CD14-positive monocyte (primary cell): ENCODE data around the gene STARD8. TPM values are rescaled to one million over a fixed set of nuclear protein-coding genes. Genes with fewer than 3 reads are reported as not detected.

ENCODE experiments used
- DNase-seq, 3 donors: peaks; one replicate each; pipeline ENCODE4 v3.0.0-alpha.2; 2011 to 2022
- H2AFZ ChIP-seq: 2 replicates; pipeline ENCODE4 v1.6.0; 2012; ENCODE audit warnings: mild to moderate bottlenecking, low read depth, low read length, inconsistent platforms; ENCODE audit not compliant: insufficient read depth, poor library complexity, severe bottlenecking
- H3K27ac ChIP-seq, 2 donors: 1 replicate in 1 of 2; 2 replicates in 1 of 2; pipeline ENCODE4 v1.5.1; 2012 to 2013; ENCODE audit warnings: low read length in 2 of 2, control low read depth in 1 of 2, inconsistent platforms in 1 of 2, low read depth in 1 of 2, mild to moderate bottlenecking in 1 of 2
- H3K27me3 ChIP-seq, 2 donors: one replicate each; pipeline versions ENCODE4 v1.6.0 to v1.6.1; 2011 to 2013; ENCODE audit warnings: low read length in 2 of 2; ENCODE audit not compliant: control insufficient read depth in 2 of 2, insufficient read depth in 2 of 2
- H3K36me3 ChIP-seq, 2 donors: replicated peaks in 1 of 2; 1 replicate in 1 of 2; 2 replicates in 1 of 2; pipeline versions ENCODE4 v1.5.1 to v1.6.1; 2012 to 2013; ENCODE audit warnings: low read length in 2 of 2, control low read depth in 1 of 2, inconsistent platforms in 1 of 2, mild to moderate bottlenecking in 1 of 2; ENCODE audit not compliant: insufficient read depth in 2 of 2, control insufficient read depth in 1 of 2
- H3K4me1 ChIP-seq, 2 donors: 1 replicate in 1 of 2; 2 replicates in 1 of 2; pipeline versions ENCODE4 v1.5.1 to v1.6.1; 2012 to 2013; ENCODE audit warnings: low read length in 2 of 2, control low read depth in 1 of 2, inconsistent platforms in 1 of 2, mild to moderate bottlenecking in 1 of 2, moderate library complexity in 1 of 2; ENCODE audit not compliant: insufficient read depth in 2 of 2, control insufficient read depth in 1 of 2
- H3K4me2 ChIP-seq: replicated peaks from 2 replicates; pipeline ENCODE3; 2012; ENCODE audit warnings: low read length, moderate library complexity, mild to moderate bottlenecking; ENCODE audit not compliant: poor library complexity, severe bottlenecking; ENCODE audit errors: extremely low read depth
- H3K4me3 ChIP-seq, 3 experiments: fragments of 200-600 bp in 1 of 3; sonication (generic) in 1 of 3; replicated peaks in 1 of 3; 1 replicate in 2 of 3; 2 replicates in 1 of 3; pipeline ENCODE4 v1.5.1; 2011 to 2013; ENCODE audit warnings: low read length in 3 of 3, mild to moderate bottlenecking in 3 of 3, control low read depth in 2 of 3, low read depth in 2 of 3, inconsistent platforms in 1 of 3, moderate library complexity in 1 of 3
- H3K79me2 ChIP-seq: 2 replicates; pipeline ENCODE4 v1.6.0; 2012; ENCODE audit warnings: mild to moderate bottlenecking, control low read depth, inconsistent platforms, low read length, moderate library complexity; ENCODE audit not compliant: insufficient read depth
- H3K9ac ChIP-seq: 2 replicates; pipeline ENCODE4 v1.6.0; 2017; ENCODE audit warnings: low read length, mild to moderate bottlenecking; ENCODE audit not compliant: insufficient read depth, poor library complexity, severe bottlenecking
- H3K9me3 ChIP-seq, 2 donors: replicated peaks in 1 of 2; 1 replicate in 1 of 2; 2 replicates in 1 of 2; pipeline versions ENCODE4 v1.5.1 to v1.6.1; 2012 to 2013; ENCODE audit warnings: low read length in 2 of 2, control low read depth in 1 of 2; ENCODE audit not compliant: control insufficient read depth in 1 of 2, insufficient read depth in 1 of 2
- H4K20me1 ChIP-seq: 2 replicates; pipeline ENCODE4 v1.6.0; 2012; ENCODE audit warnings: mild to moderate bottlenecking, low read length, control low read depth, moderate library complexity; ENCODE audit not compliant: insufficient read depth
- H3K27ac Mint-ChIP-seq, 7 donors: one replicate each; pipeline ENCODE4 v1.8.0; 2020; ENCODE audit warnings: mild to moderate bottlenecking in 7 of 7, mixed read lengths in 7 of 7, moderate library complexity in 6 of 7, inconsistent platforms in 2 of 7
- H3K27me3 Mint-ChIP-seq, 3 donors: one replicate each; pipeline ENCODE4 v1.8.0; 2021 to 2022; ENCODE audit warnings: low read depth in 3 of 3, mild to moderate bottlenecking in 3 of 3, mixed read lengths in 3 of 3, moderate library complexity in 3 of 3, inconsistent platforms in 1 of 3
- H3K36me3 Mint-ChIP-seq, 2 donors: one replicate each; pipeline ENCODE4 v1.8.0; 2020; ENCODE audit warnings: mixed read lengths in 2 of 2, inconsistent platforms in 1 of 2, mild to moderate bottlenecking in 1 of 2
- H3K4me1 Mint-ChIP-seq: one replicate; pipeline ENCODE4 v1.8.0; 2020; ENCODE audit warnings: mild to moderate bottlenecking, mixed read lengths
- H3K4me3 Mint-ChIP-seq, 2 donors: one replicate each; pipeline ENCODE4 v1.8.0; 2020; ENCODE audit warnings: mild to moderate bottlenecking in 2 of 2, mixed read lengths in 2 of 2, moderate library complexity in 1 of 2
- H3K9me3 Mint-ChIP-seq, 7 donors: one replicate each; pipeline ENCODE4 v1.8.0; 2020 to 2022; ENCODE audit warnings: mixed read lengths in 7 of 7, mild to moderate bottlenecking in 6 of 7, moderate library complexity in 6 of 7, inconsistent platforms in 2 of 7
- WGBS: methylation state at CpG from one replicate; pipeline ENCODE4 v1.1.5; 2013; ENCODE audit warnings: missing lambda C conversion rate; ENCODE audit not compliant: insufficient coverage; 5-methylcytosine and 5-hydroxymethylcytosine counted together
- intact Hi-C, 2 donors: fragments of 100-400 bp; cut with micrococcal nuclease; formaldehyde crosslinking; loops; one replicate each; pipeline versions ENCODE4 v1.15.0 to v1.15.1; 2023
- polyA plus RNA-seq, 3 donors: library from polyadenylated mRNA; depleted of rRNA in 1 of 3; unstranded in 2 of 3; stranded (reverse) in 1 of 3; fragments of 300-500 nt in 2 of 3; fragments of >200 nt in 1 of 3; fragmentation: Illumina TruSeq in 2 of 3; gene quantifications; 1 replicate in 2 of 3; 2 replicates in 1 of 3; pipeline ENCODE4 v1.2.3, GENCODE V29; 2012 to 2021
- TF ChIP-seq, protein P1 (sequence below): fragments of 200-600 bp; IDR thresholded peaks from one replicate; pipeline ENCODE4 v1.8.0; 2022; ENCODE audit warnings: antibody characterized with exemption, mild to moderate bottlenecking

The STARD8 gene
- polyA plus RNA-seq, 3 donors: 1.2 to 4.1 (median 1.7) TPM

DNA sequence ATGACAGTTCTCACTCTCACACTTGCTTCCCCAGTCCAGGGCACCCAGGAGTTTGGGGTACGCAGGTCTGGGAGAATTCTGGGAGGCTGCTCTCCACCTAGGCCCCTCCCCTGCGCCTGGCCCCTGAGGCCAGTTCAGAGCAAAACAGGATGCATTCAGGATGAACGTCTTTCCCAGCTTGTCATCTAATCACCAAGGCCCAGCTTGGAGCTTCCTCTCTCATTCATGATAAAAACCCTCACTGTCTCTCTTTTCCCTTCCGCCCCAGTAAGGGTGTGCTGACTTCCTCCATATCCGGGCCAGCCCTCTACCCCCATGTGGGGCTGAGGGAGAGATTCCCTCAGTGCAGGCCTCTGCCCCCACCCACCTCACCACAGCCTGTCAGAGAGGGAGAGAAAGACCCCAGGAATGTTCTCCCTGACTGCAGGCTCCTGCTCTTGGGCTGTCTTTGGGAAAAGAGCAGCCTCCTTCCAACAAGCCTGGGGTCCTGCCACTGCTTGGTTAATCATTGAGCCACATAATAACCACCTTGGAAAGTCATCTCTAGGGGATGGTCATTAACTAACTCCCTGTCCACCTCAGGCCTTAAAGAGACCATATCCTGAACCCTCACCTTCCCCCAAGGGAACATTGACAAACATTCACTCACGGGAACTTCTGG lies 50.1 kb downstream of the STARD8 start:
- H3K79me2 ChIP-seq: peaks cover 85% of the 10 kb centered on the region
- H3K27ac ChIP-seq: peak overlapping the region; percentile 84 to 87
- H3K4me1 ChIP-seq: peaks cover 89 to 90% of the 10 kb centered on the region in 2 donors
- H3K36me3 Mint-ChIP-seq: peaks cover 2% of the 10 kb centered on the region in 2 donors
- H3K27me3 Mint-ChIP-seq: peaks cover 0 to 3% (median 2%) of the 10 kb centered on the region in 3 donors
- H3K9me3 Mint-ChIP-seq: peaks cover 0 to 3% (median 0%) of the 10 kb centered on the region in 7 donors
- peak overlapping the region in 1 of 3 experiments; percentile 5 for H3K4me3 ChIP-seq
- H3K4me1 Mint-ChIP-seq: peaks cover 81% of the 10 kb centered on the region
- H3K4me3 Mint-ChIP-seq: peak overlapping the region in 1 of 2 donors; percentile 42
- H2AFZ ChIP-seq: peak overlapping the region; percentile 12
- no peaks in the 10 kb centered on the region for H3K27me3 ChIP-seq
- no peaks in the 10 kb centered on the region for H3K9me3 ChIP-seq
- intact Hi-C loops: no loop called here
- TF ChIP-seq, protein P1, sequence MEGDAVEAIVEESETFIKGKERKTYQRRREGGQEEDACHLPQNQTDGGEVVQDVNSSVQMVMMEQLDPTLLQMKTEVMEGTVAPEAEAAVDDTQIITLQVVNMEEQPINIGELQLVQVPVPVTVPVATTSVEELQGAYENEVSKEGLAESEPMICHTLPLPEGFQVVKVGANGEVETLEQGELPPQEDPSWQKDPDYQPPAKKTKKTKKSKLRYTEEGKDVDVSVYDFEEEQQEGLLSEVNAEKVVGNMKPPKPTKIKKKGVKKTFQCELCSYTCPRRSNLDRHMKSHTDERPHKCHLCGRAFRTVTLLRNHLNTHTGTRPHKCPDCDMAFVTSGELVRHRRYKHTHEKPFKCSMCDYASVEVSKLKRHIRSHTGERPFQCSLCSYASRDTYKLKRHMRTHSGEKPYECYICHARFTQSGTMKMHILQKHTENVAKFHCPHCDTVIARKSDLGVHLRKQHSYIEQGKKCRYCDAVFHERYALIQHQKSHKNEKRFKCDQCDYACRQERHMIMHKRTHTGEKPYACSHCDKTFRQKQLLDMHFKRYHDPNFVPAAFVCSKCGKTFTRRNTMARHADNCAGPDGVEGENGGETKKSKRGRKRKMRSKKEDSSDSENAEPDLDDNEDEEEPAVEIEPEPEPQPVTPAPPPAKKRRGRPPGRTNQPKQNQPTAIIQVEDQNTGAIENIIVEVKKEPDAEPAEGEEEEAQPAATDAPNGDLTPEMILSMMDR: no peak
- H3K27ac Mint-ChIP-seq: peak overlapping the region; percentile 69 to 100 (median 98)
- WGBS: no CpG with 5 or more reads among the region's 6 CpGs
- no peaks in the 10 kb centered on the region for H4K20me1 ChIP-seq
- peak in 2 of 3 donors; percentile 22 to 37 for DNase-seq
- peak overlapping the region; percentile 27 for H3K4me2 ChIP-seq
- H3K9ac ChIP-seq: peak overlapping the region; percentile 23
- H3K36me3 ChIP-seq: no peaks in the 10 kb centered on the region

DNA sequence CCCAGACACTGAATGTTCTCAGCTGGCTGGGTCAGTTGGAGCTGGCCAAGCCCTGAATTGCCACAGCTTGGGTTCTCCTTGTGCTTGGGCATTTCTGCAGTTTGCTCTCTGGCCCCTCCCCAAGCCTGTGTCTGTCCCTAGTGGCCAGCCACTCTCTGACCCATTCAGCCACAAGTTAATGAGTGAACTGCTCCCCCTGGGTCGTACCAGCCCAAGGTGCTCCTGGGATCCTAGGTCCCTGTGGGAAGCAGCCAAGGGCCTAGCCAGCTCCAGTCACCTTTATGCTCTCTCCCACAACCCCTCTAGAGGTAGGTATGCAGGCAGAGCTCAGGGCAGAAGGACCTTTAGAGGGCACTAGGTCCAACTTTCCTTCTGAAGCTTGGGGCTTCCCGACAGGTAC lies 51.5 kb downstream of the STARD8 start:
- H3K9ac ChIP-seq: no peak overlapping the region
- intact Hi-C loops: no loop called here
- DNase-seq: peak in 2 of 3 donors; percentile 34 to 74
- H3K4me2 ChIP-seq: no peak overlapping the region
- no peaks in the 10 kb centered on the region for H3K36me3 ChIP-seq
- Mint-ChIP-seq H3K27me3 (peaks cover 0 to 3% (median 2%) of the 10 kb centered on the region in 3 donors), H3K4me3 (no peak overlapping the region), H3K27ac (peak overlapping the region; percentile 90 to 100 (median 98)), H3K4me1 (peaks cover 85% of the 10 kb centered on the region), H3K36me3 (peaks cover 2% of the 10 kb centered on the region in 2 donors), H3K9me3 (peaks cover 0 to 3% (median 0%) of the 10 kb centered on the region in 7 donors)
- H3K79me2 ChIP-seq: peaks cover 81% of the 10 kb centered on the region
- H3K27ac ChIP-seq: peak overlapping the region; percentile 84 to 87
- H3K4me3 ChIP-seq: no peak overlapping the region
- no peaks in the 10 kb centered on the region for H4K20me1 ChIP-seq
- WGBS: no CpG with 5 or more reads among the region's 2 CpGs
- peaks cover 95 to 96% of the 10 kb centered on the region in 2 donors for H3K4me1 ChIP-seq
- no peaks in the 10 kb centered on the region for H3K9me3 ChIP-seq
- no peaks in the 10 kb centered on the region for H3K27me3 ChIP-seq
- H2AFZ ChIP-seq: no peak overlapping the region
- TF ChIP-seq, protein P1: peak; percentile 16
